Measurements from ENCODE around the gene CRAMP1. TPM values are rescaled to one million over a fixed set of nuclear protein-coding genes. Genes with fewer than 3 reads are reported as not detected.
A peak's percentile ranks its signal among the peaks of the same experiment; 100 is the strongest.

CRAMP1 gene
- total RNA-seq, 1 donor from 2014 or later: 8.4 TPM

GRCh38 chr16:1655269-1655807 lies 43.2 kb downstream of the CRAMP1 start:
- DNase-seq (ENCODE audit: low read depth): no peak

GRCh38 chr16:1655909-1656807 lies 44.0 kb downstream of the CRAMP1 start:
- DNase-seq (ENCODE audit: low read depth): no peak

DNA sequence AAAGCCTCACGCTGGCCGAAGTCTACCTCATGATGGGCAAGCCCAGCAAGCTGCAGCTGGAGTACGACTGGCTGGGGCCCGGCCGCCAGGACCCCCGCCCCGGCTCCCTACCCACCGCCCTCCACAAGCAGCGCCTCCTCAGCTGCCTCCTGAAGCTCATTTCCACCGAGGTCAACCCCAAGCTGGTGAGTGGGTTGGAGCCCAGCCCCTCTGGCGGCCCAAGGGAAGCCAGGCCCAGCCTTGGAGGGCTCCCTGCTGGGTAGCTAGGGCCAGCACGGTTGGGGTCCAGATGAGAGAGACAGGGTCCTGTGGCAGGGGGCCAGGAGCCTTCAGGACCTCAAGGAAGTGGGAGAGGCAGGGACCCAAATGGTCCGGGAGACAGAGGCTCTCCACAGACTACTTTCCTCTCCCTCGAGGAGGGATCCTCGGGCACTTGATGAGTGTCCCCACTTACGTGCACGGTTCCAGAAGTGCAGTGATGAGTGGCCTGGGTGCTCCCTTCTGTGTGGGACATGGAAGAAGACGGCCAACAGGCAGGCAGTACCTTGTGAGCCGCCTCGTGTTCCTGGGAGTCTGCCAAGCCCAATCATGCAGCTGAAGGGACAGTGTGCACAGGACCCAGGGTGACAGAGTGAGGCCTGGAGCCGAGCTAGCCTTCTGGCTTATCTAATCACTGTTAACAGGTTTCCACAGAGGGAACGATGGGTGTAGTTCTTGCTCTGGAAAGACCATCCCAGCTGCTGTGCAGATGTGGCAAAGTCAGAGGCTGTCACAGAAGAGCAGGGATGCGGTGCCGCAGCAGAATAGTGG lies 44.9 kb downstream of the CRAMP1 start:
- DNase-seq (ENCODE audit: low read depth): no peak

GRCh38 chr16:1657841-1658240 lies 45.7 kb downstream of the CRAMP1 start:
- DNase-seq (ENCODE audit: low read depth): no peak

GRCh38 chr16:1659031-1659430 lies 46.9 kb downstream of the CRAMP1 start:
- DNase-seq (ENCODE audit: low read depth): no peak

DNA sequence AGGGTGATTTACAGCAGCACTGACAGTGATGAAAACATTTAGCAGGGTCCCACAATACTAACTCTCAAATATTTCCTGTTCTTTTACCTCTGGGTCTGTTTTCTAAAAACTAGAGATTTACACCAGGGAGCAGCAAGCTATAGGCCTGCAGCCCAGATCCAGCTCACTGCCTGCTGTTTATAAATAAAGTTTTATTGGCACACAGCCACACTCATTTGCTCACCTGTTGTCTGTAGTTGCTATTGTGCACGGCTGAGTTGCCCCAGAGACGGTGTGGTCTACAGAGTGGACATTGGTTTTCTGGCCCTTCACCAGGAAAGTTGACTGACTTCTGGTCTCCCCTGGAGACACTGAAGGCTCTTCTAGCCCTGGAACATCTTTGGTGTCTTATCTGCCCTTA lies 49.7 kb downstream of the CRAMP1 start:
- peak; percentile 15 for DNase-seq (ENCODE audit: low read depth)

DNA sequence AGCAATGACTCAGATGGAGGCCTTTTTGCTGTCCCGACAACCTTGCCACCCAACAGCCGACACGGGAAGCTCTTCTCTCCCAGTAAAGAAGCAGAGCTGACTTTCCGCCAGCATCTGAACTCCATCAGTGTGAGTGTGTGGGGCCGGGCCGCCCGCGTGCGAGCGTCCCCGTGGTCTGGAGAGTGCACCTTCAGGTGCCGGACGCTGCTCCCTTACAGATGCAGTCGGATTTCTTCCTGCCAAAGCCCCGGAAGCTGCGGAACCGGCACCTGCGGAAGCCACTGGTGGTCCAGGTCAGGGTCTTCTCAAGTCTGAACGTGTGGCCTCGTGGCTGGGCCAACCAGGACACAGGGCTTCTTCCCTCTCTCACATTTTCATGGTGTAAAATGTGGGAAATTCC lies 50.4 kb downstream of the CRAMP1 start:
- DNase-seq (ENCODE audit: low read depth): no peak

GRCh38 chr16:1665829-1666228 lies 53.7 kb downstream of the CRAMP1 start:
- DNase-seq (ENCODE audit: low read depth): no peak

- no peak for DNase-seq (ENCODE audit: low read depth)
These were observed 54.2 kb downstream of the CRAMP1 start for GRCh38 chr16:1666316-1666715.

DNA sequence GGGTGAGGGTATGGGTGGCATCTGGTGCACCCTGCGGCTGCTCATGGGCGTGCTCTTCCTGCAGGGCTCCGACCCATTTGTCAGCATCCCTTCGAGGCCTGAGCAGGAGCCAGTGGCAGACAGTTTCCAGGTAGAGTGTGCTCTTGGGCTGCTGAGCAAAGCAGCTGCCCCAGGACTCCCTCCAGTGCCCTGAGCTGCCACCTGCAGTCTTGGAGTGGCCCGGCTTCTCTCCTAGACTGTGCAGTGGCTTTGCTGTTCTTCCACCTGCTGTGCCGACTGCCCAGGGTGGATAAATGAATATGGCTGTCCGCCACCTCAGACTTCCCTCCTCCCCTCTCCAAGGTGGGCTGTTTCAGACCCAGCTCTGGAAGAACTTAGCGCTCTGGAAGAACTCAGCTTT lies 55.1 kb downstream of the CRAMP1 start:
- DNase-seq (ENCODE audit: low read depth): no peak

DNA sequence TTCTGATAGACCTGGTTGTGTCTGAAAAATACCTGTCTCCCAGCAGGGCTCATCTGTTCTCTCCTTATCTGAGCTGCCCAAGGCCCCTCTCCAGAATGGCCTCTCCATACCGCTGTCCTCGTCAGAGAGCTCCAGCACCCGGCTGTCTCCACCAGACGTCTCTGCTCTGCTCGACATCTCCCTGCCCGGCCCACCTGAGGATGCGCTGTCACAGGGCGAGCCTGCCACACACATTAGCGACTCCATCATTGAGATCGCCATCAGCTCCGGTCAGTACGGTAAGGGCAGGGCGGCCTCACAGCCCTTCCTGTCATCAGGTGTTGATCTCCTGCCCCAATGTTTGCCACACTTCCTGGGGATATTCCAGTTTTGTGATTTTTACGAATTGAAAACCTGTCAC lies 55.8 kb downstream of the CRAMP1 start:
- DNase-seq (ENCODE audit: low read depth): no peak

- DNase-seq (ENCODE audit: low read depth): no peak
These were observed 56.6 kb downstream of the CRAMP1 start for GRCh38 chr16:1668612-1669319.

- DNase-seq (ENCODE audit: low read depth): no peak
These were observed 57.5 kb downstream of the CRAMP1 start for GRCh38 chr16:1669698-1670097.

DNA sequence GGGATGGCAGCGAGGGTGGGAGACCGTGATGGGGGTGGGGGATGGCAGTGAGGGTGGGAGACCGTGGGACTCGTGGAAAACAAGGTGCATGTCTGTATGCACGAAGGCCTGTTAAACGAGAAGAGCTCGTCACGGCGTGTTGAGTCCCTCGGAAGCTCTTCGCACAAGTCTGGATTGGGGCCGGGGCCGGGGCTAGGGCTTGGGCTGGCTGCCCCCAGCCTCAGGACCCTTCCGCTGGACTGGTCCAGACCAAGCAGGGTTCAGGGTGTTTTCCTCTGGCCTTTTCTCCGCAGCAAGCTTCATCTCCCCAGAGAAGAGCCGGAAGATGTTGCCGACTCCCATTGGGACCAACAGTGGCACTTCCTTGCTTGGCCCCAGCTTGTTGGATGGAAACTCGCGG lies 58.2 kb downstream of the CRAMP1 start:
- no peak for DNase-seq (ENCODE audit: low read depth)

DNA sequence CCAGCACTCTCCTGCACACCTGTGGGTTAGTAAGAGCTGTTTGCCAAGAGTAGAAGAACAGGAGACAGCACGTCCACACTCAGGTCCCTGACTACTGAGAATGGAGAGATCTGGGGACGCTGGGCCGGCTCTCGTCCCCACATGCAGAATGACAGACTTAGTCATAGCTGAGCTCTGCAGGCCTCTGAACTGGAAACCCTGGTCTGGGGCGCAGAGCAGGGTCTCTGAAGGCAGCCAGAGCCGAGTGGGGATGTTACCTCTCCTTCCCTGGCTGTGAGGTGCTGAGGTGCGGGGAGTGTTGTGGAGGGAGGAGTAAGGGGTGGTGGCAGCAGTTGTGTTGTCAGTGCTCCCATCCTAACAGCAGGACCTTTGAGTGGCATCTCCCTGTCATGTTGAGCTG lies 58.7 kb downstream of the CRAMP1 start:
- DNase-seq (ENCODE audit: low read depth): no peak

DNA sequence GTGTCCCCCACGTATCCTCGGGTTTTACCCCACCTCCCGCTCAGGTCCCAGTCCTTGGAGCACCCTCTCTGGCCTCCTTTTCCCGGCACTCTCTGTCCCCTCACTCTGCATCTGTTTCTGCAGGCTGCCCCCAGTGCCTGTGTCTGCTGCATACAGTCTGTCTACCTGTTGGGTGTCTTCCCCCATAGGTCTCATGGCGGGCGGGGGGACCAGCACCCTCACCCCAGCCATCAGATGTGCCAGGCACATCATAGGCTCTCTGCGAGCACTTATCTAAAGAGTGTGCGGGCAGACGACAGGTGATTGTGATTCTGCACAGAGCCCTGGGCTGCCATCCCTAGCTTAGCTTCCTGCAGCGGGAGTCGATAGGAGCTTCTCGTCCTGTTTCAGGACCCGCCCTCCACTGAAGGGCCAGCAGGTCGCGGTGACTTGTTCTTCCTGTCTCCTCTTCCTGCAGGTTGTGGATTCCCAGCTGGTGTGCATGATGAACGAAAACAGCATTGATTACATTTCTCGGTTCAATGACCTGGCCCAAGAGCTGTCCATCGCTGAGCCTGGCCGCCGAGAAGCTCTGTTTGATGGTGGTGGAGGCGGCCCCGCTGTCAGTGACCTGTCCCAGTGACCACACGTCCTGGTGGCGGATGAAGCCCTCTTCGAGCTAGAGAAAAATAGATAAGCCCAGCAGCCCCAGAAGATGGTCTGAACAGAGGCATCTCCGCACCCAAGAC lies 61.4 kb downstream of the CRAMP1 start:
- DNase-seq (ENCODE audit: low read depth): no peak

DNA sequence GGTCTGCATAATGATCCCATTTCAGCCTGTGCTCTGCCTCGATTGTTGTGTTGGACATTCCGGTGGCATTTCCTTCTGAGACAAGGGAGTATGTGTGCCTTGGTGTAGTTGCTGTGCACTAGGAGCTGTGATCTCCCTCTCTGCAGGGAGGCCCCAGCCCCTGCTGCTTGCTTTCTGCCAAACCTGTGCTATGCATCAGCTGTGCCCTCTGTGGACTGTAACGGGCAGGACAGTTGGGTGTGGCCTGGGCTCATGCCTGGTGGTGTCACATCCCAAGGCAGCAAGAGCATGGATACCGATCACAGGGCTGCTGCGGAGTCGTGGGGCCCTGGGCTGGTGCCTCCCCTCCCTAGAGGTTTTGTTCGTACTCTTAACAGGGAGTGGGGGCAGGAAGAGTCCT lies 62.1 kb downstream of the CRAMP1 start:
- peak; percentile 63 for DNase-seq (ENCODE audit: low read depth)

DNA sequence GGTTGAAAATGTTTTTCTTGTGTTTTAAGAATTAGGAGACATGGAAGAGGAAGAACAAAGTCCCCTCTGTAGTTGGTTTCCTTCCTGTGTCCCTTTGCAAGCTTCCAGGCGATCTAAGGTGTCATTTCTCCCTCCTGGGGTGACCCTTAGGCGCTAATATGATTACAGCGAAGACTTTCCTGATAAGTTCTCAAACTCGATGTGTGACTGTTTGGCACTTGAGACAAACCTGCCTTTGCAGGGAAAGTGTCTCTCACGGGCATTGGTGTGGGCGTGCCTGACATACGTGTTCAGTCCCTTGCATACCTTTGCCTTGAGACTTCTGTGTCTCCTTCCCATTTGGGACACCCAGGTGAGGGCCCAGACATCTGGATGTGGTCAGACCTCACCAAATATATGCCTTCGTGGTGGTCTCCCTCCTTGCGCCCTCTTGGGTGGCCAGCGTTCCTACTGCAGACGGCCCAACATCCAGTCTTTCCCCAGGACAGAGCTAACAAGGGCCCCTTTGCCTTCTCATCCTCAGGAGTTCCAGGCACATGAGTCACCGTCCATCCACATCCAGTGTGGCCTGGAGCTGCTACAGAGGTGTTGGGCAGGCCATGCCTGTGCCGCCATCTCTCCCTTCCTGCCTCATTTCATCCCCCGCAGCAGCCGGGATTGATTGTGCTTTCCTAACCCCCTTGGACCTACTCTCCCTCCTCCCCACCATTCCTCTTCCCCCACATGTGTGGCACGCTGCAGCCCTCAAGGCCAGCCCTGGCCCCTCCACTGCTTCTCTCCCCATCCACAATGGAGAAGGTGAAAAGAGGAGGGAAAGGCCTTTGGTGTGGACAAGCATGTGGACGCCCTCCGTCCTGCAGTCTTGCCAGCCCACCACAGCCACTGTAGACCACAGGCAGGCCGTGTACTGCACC lies 62.8 kb downstream of the CRAMP1 start:
- DNase-seq (ENCODE audit: low read depth): peak; percentile 37

DNA sequence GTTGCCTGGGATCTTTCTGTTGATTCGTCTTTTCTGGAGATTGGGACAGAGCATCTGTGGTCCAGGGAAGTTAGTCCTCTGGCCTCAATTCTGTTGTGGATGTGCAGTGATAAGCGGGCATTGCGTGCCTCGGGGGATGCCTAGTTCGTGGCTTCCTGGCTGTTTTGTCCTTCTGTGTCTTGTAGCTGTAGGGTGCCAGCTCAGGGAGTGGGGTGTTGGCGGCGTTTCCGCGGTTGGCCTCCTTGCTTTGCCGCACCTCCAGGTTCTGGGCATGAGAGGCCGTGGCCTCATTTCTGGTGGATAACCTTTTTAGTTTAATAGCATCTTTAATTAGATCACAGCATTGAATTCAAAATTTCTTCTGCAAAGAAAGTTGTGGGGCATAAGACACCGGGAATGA lies 64.5 kb downstream of the CRAMP1 start:
- DNase-seq (ENCODE audit: low read depth): no peak

DNA sequence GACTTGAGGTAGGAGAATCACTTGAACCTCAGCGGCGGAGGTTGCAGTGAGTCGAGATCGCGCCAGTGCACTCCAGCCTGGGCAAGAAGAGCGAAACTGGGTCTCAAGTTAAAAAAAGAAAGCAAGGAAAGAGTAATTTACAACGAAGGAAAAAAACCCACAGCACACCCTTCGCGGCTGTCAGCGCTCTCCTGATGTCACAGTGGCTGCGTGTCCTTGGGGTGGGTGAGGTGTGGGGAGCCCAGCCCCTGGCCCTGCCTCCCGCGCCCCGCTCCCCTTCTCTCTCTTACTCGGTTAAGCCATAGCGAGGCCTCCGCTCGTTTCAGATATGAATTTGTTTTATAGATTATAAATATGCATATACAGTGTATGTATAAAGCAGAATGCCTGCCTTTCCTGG lies 65.2 kb downstream of the CRAMP1 start:
- DNase-seq (ENCODE audit: low read depth): no peak

All from myocyte (in vitro differentiated cells).